Right hindlimb (tissue), 1 donor: ENCODE data around the gene MTHFS.
"Not testable (repeated sequence)": the region's sequence is repeated elsewhere in the genome, so short reads cannot be mapped to it uniquely, and the experiment has no call there.

Experiments
- DNase-seq: peaks from one replicate; pipeline ENCODE4 v3.0.0-alpha.2; 2018

MTHFS gene

DNA sequence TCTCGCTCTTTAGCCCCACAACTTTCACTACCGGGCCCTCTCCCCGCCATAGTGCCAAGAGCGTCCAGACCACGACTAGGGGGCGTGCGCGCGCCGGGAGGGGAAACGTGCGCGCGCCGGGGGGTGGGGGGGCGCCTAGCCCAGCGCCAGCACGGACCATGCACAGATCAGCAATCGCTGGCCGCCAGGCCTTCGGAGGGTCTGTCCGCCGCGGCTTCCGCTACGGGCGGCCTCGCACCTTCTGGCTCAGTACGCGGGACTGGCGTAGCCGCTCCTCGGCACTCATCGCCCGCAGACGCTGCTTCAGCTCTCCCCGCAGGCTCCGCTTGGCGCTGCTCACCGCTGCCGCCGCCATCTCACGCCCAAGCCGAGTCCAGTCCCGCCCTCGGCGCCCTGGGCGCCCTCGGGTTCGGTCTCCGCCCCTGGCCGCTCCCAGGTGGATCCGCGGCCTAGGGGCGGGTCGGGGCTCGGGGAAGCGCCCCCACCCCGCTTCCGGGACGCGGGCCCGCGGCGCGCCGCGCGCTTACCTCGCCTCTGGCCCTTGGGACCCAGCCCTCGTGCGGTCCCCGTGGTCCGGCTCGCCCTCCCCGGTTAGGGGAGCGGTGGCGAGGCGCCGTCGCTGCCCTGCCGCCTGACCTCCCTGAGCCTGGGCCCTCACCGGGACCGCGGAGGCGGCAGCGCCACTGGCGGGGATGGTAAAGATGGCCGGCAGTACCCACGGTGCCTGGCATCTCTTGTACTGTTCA lies at the start of gene MTHFS:
TSS of gene MTHFS (minus strand) at position 381 of the 746 bp plus-strand sequence. CDS start at position 355, 26 bp downstream.
- DNase-seq: peak; percentile 91

DNA sequence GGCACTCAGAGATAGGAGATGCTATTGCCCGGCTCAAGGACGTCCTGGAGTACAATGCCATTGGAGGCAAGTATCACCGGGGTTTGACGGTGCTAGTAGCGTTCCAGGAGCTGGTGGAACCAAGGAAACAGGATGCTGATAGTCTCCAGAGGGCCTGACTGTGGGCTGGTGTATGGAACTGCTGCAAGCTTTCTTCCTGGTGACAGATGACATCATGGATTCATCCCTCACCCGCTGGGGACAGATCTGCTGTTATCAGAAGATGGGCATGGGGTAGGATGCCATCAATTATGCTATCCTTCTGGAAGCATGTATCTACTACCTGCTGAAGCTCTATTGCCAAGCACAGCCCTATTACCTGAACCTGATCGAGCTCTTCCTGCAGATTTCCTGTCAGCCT lies 47.8 kb upstream of the MTHFS start:
- DNase-seq: no peak

DNA sequence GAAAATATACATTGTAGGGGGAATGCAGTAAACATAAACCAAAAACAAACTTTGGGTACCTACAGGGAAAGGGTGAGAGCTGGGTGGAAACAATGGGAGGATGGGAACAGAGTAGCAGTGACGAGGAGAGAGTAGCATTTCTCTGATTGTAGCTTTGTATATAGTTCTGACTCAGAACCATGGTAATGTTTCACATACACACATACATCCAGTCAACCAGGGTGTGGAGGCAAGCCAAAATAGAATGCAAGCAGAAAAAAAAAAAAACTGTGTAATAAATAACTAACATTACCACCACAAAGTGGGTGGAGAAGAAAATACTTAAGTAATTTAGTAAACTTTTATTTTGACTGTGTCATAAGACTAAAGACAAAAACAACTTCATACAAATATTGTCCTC lies 47.0 kb upstream of the MTHFS start:
- DNase-seq: no peak

DNA sequence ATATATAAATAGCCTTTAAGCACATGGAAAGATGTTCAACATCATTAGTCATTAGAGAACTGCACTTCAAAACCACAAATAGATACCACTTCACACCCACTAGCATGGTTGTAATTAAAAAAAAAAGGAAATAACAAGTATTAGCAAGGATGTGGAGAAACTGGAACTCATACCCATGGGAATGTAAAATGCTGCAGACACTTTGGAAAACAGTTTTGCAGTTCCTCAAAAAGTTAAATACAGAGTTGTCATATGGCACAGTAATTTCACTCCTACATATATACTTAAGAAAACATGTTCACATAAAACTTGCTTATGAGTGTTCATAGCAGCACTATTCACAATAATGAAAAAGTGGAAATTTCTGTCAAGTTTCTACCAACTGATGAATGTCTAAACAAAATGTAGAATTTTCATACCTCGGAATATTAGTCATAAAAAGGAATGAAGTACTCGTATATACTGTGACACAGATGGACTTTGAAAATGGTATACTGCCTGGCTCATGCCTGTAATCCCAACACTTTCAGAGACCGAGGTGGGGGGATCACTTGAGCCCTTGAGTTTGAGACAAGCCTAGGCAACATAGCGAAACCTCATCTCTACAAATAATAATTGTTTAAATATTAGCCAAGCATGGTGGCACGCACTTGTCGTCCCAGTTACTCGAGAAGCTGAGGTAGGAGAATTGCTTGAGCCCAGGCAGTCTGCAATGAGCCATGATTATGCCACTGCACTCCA lies 46.1 kb upstream of the MTHFS start:
- no peak for DNase-seq

DNA sequence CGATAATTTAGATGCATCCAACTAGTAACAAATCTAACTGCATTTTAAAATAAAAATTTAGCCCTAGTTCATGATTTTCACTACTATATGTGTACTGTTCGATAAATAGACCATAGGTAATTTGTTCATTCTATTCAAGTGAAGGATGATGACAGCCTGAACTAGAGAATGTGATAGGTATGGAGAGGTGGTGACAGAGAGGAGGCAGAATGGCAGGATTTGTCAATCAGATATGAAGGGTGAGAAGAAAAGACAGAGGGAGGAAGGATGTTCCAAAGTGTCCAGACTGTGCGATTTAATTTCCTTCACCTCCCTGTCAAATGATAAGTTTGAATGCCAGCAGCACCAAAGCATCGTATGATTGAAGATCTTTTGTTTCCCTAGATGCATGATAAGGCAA lies 42.6 kb upstream of the MTHFS start:
- DNase-seq: no peak

DNA sequence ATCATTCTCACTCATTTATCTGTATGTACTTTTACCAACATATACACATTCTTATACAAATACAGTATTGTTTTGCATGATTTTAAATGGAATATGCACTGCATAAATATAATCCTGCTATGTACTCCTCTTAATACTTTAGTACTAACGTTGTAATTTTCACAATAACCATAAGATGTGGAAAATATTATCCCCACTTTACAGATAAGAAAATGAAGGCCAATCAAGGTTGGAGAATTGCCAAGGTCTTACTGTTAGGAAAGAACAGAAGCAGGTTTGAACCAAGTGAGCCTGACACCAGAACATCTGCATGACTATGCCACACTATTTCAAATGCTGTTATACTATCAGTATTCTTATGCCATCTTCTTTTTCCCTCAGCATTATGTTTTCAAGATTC lies 41.3 kb upstream of the MTHFS start:
- DNase-seq: no peak

DNA sequence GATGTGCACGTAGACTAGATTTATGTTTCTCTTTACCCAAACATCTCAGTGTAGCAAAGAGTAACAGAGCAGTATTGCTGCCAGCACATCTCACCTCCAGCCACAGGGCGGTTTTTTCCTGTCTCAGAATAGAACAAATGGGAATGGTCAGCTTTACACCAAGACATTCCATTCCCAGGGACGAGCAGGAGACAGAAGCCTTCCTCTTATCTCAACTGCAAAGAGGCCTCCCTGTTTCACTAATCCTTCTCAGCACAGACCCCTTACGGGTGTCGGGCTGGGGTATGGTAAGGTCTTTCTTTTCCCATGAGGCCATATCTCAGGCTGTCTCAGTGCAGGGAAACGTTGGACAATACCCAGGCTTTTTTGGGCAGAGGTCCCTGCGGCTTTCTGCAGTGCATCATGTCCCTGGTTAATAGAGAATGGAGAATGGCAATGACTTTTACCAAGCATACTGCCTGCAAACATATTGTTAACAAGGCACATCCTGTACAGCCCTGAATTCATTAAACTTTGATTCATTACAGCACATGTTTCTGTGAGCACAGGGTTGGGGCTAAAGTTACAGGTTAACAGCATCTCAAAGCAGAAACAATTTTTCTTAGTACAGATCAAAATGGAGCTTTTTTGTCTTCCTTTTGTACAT lies 38.9 kb upstream of the MTHFS start:
- DNase-seq: not testable (repeated sequence)

DNA sequence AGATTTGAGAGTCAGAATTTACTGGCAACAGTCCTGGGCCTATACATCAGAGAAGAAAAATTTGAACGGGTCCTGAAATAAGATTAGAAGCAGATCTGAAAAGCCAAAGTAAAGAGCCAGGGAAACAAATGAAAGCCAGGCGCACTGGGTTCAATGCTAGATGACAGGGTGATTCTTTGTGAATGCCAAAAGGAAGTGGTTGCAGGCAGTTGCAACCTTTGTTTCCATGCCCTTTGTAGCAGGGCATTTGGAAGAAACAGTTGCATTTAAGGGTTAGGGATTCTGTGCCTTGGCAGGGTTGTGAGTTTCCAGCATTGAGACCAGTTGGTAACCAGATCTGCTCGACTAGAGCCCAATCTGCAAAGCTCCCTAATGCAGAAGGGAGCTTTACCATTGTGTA lies 36.4 kb upstream of the MTHFS start:
- DNase-seq: no peak

DNA sequence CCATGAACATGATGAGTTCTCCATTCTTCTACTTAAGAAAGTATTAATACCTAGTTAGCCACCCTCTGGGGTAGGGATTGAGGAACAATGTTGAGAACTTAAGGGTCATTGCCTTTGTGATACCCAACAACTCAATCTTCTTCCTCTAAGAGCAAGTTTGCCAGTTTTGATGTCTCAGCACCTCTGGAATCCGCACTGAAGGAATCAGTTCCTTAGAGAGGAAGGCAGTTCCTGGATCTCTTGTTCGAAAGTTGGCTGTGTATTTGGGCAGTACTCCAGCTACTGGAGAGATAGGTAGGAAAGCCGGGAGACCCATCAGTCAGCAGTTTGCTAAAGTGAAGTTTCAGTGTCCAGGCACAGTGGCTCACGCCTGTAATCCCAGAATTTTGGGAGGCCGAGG lies 35.6 kb upstream of the MTHFS start:
- DNase-seq: no peak

DNA sequence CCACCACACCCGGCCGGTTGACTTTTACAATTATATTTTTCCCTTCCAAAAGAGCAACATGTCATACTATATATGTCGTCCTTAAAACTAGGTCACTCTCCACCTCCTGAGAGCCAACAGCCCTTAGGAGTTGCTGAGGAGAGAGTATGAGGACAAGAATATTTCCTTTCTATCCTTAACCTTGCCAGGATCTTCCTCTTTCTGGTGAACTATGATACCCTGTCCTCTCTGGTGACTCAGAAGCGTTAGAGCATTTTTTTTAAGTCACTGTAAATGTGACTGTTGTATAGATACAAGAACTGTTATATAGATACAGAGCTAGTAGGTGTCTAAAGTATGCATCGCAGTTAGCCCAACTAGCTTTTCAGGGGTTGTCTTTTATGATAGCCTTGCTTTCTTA lies 33.7 kb upstream of the MTHFS start:
- no peak for DNase-seq

DNA sequence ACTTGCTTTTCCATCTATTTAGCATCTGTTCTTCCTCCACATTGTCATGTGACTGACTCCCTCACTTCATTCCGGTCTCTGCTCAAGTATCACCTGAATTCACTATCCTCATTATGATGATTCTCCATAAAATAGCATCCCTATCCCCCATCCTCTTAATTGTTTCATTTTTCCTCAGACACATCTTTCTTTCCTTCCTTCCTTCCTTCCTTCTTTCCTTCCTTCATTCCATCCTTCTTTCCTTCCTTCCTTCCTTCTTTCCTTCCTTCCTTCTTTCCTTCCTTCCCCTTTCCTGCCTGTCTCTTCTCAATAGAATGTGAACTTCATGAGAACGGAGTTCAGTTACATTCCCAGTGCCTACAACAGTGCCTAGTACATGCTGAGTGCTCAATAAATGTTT lies 32.6 kb upstream of the MTHFS start:
- no peak for DNase-seq

DNA sequence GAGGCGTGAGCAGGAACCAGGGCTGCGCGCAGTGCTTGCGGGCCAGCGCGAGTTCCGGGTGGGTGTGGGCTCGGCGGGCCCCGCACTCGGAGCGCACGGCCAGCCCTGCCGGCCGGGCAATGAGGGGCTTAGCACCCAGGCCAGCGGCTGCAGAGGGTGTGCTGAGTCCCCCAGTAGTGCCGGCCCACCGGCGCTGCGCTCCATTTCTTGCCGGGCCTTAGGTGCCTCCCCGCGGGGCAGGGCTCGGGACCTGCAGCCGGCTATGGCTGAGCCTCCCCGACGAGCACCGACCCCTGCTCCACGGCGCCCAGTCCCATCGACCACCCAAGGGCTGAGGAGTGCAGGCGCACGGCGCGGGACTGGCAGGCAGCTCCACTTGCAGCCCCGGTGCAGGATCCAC lies 29.3 kb upstream of the MTHFS start:
- not testable (repeated sequence) for DNase-seq

DNA sequence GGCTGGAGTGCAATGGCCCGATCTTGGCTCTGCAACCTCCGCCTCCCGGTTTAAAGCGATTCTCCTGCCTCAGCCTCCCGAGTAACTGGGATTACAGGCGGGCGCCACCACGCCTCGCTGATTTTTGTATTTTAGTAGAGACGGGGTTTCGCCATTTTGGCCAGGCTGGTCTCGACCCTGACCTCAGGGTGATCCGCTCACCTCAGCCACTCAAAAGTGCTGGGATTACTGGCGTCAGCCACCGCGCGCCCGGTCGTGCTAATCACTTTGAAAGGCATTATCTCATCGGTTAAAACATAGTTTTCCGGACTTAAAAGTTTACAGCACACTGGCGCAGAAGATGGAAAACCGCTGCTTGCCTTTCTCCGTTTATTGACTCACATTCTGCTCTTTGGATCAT lies 27.6 kb upstream of the MTHFS start:
- no peak for DNase-seq

DNA sequence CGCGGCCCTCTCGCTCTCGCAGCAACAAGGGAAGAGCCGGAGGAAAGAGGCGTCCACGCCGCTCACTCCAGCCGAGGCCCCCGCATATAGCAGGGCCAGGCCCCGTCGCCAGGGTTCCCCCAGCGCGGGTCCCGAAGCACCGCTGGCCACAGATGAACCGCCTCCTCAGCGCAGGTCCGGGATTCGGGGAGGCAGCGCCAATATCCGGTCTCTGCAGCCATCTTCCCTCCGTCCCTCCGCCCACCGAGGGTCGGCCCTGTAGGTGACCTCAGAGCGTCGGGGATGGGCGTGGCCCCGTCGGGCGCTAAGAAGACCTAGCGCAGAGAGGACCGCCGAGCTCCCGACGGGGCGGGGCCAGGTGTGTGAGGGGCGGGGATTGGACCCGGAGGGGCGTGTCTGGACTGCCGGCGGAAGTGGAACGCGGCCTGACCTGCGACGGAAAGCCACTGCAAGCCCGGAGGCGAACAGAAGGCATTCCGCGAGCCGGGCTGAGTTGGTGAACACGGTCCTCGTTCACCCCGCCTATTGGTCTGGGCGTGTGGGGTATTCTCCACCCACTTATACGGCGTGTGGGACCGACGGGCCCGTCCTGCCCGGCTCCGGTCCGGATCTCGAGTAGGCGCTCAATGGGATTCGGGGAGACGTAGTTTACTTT lies 26.8 kb upstream of the MTHFS start:
- DNase-seq: peak; percentile 96

DNA sequence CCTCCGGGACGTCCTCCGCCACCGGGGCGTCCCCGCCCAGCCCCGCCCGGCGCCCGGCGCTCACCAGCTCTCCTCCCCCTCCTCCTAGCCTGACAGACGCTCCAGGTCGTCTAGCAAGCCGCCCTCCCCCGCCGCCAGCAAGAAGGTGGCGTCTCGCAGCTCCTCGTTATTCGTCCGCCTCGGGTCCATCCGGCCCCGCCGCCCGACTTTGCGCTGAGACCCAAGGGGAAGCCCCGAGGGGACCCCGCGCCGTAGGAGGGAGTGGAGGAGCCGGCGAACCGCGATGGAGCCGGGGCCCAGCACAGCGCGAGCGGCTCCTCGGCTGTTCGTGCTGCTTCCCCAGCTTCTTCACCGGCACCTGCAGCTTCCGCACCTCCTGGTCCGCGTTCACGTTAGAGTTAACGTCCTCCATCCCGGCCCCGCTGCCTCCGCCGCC lies 26.3 kb upstream of the MTHFS start:
- DNase-seq: peak; percentile 71

DNA sequence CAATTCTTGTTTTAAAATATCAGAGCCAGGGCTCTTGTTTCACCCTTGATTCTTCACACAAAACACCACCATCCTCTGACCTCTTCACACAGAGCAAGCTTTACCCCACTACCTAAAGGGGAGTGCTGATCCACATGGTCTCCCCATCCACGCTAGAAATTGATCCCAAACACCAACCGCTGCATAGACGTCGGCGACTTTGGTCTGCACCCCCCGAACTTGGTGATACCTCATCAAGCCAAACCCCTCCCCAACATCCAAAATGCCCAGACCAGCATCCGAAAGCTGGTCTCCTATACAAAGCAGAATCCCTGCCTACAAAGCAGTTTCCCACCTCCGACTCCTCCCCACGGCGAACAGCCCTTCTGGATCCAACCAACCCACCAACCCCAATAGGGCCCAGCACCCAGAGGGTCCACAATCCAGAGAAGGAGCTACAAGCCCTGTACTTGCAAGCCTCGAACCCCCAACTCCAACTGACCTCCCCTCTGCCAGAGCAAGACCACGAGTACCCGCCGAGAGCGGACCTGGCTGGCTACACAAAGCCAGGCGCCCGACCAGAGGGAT lies 25.8 kb upstream of the MTHFS start:
- DNase-seq: no peak

DNA sequence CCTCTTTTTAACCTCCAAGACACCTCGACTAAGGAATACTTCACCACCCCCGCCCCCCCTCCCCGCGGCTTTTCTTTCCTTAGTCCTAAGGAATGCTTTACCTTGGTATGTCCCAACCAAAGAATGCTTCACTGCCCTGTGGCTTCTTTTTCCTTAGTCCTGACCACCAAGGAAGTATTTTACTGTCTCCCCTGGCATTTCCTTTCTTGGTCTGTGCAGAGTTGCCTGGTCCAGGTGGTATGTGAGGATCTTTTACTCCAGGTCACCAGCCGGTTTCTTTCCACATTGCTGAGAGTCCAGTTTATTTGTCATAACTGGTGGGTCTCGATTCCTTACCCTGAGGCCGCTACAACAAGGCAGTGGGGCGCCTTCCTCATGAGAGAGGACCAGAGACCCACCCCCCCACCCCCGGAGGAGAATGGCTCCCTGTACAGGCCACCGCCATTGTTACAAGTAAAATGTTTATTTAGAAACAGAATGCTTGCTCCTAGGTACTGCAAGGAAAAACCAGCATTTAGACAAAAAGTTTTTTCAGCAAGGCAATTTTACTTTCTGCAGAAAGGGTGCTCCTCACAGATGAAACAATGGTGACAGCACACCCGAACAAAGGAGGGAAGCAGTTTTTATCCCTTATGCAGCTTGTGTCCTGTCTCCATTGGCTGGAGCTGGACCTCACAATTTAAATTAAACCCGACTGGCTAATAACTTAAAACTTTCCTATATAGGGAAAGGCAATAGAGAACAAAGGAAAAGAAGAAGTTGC lies 23.1 kb upstream of the MTHFS start:
- no peak for DNase-seq

DNA sequence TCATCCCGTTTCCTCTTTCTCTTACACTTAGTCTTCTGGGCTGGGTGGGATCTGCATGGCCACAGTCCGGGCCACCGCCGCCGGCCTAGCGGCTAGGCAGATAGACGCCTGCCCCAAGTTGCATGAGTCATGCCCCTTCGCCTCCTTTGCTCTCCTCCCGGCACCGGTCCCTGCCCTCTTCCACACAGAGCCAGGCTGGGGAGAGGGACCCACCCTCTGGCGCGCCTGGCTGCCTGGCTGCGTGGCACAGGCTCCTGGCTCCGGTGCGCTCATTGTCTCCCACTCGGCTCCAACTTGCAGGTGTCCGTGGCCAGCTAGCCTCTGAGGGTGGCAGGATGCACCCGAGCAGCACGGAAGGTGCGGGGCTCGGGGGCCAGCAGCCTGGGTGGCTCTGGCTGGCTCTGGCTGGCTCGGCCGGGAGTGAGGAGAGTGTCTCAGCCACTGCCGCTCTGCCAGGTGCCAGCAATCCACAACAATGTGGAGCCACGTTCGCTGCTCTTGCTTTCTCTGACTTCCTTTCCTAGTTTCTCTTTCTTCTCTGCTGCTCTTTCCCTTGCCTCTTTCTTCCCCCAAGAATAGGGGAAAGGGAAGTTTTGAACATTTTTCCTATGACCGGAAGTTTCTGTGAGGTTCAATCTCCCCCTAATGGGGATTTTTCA lies 22.4 kb upstream of the MTHFS start:
- no peak for DNase-seq

DNA sequence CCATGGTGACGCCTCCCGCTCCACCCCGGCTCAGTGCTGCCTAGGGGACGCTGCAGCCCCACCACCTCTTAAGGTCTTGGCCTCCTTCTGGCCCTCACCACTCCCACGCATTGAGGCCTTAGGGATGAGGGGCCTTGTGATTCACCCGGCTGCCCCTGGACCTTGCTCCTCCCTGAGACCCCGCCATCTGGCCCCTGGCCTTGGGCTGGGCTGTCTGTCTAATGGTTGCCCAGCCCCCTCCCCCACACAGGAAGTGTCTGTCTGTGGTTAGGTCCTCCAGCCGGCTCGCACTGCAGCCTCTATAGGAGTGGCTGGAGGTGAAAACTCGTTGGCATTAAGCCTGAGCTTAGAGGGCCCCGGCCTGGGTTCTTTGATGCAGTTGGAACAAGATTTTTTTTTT lies 21.5 kb upstream of the MTHFS start:
- DNase-seq: no peak

DNA sequence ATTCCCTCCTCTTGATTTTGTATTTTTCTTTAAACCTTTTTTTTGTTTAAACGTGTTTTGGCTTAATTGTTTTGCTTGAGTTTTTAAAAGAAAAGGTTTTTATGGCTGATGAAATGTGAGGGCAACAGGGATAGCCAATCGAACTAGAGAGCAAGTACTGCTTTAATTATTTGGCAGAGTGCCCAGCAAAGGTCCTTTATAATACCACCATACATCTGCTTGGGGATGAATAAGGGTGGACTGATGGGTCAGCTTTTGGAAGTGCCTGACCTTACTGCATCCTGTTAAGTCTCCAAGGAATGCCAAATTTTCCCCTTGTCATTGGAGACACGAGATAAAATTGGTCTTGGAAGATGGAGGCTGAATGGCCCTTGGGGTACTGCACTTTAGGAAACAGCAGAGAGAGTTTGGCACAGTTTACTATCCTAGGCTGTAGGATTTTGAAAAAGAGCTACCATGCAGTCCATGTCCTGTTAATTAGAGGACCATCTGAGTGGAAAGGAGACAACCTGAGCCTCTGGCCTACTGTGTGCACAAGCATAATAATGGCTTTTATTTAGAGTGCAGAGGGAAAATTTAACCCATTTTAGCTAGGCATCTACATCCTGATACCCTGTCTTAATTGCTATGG lies 19.8 kb upstream of the MTHFS start:
- DNase-seq: no peak
